HL-60 (cell line): Measurements from ENCODE around the gene RTL9.
A peak's percentile ranks its signal among the peaks of the same experiment; 100 is the strongest.
"Not testable (repeated sequence)": the region's sequence is repeated elsewhere in the genome, so short reads cannot be mapped to it uniquely, and the experiment has no call there.

Experiments
- DNase-seq, 2 experiments: peaks; one replicate each; pipeline ENCODE4 v3.0.0-alpha.2; 2010 to 2020; ENCODE audit warnings: low read depth in 1 of 2, low spot score in 1 of 2
- H3K27ac ChIP-seq: fragments of 250-450 bp; sonication (Bioruptor Pico); replicated peaks from 2 replicates; pipeline ENCODE4 v1.5.1; 2020; ENCODE audit warnings: mild to moderate bottlenecking, moderate library complexity
- H3K27me3 ChIP-seq: fragments of 250-450 bp; sonication (Bioruptor Pico); 2 replicates; pipeline ENCODE4 v1.5.1; 2021; ENCODE audit warnings: mild to moderate bottlenecking, moderate library complexity; ENCODE audit not compliant: insufficient read depth, poor library complexity, severe bottlenecking
- H3K4me3 ChIP-seq: replicated peaks from 2 replicates; pipeline ENCODE4 v1.5.1; 2011; ENCODE audit warnings: mild to moderate bottlenecking, control low read depth, low read length; ENCODE audit not compliant: insufficient read depth
- GABPA ChIP-seq: IDR thresholded peaks from 2 replicates; pipeline ENCODE4 v1.6.1; 2012; ENCODE audit warnings: low read depth
- POLR2AphosphoS5 ChIP-seq: IDR thresholded peaks from 2 replicates; pipeline ENCODE4 v1.6.1; 2012; ENCODE audit warnings: low read depth
- SPI1 ChIP-seq: IDR thresholded peaks from 2 replicates; pipeline ENCODE4 v1.6.1; 2012; ENCODE audit warnings: low read depth, mild to moderate bottlenecking, borderline replicate concordance
- TF ChIP-seq, protein P1 (sequence below): IDR thresholded peaks from 2 replicates; pipeline ENCODE4 v1.6.1; 2012; ENCODE audit warnings: low read depth; ENCODE audit not compliant: insufficient replicate concordance
- TF ChIP-seq, protein P2 (sequence below): IDR thresholded peaks from one replicate; pipeline ENCODE4 v1.5.1; 2011; ENCODE audit warnings: low read length, control low read depth, inconsistent platforms; ENCODE audit not compliant: insufficient read depth

Gene RTL9

DNA sequence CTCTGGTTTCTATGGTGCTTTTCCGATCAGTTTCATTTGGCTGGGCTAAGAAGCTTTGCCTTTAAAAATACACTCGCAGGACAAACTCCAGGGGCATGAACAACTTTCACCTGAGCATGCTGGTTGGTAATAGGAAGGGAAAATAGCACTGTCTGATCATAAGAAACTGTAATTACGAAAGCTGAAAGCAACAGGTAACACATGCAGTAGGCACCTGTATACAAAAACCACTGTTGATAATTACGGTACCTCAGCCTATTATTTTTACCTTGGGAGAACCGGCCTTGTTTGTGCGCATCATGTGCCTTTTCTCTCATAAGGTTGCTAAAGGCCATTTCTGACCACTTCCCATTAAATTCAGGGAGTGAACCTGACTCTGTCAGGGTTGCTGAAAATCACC lies 45.7 kb downstream of the RTL9 start:
- no peak overlapping the region for H3K4me3 ChIP-seq
- no peak overlapping the region for H3K27ac ChIP-seq
- DNase-seq = no peak
- H3K27me3 ChIP-seq = no peaks in the 10 kb centered on the region
- TF ChIP-seq GABPA (no peak), POLR2AphosphoS5 (no peak), SPI1 (no peak)
- TF ChIP-seq, protein P1, sequence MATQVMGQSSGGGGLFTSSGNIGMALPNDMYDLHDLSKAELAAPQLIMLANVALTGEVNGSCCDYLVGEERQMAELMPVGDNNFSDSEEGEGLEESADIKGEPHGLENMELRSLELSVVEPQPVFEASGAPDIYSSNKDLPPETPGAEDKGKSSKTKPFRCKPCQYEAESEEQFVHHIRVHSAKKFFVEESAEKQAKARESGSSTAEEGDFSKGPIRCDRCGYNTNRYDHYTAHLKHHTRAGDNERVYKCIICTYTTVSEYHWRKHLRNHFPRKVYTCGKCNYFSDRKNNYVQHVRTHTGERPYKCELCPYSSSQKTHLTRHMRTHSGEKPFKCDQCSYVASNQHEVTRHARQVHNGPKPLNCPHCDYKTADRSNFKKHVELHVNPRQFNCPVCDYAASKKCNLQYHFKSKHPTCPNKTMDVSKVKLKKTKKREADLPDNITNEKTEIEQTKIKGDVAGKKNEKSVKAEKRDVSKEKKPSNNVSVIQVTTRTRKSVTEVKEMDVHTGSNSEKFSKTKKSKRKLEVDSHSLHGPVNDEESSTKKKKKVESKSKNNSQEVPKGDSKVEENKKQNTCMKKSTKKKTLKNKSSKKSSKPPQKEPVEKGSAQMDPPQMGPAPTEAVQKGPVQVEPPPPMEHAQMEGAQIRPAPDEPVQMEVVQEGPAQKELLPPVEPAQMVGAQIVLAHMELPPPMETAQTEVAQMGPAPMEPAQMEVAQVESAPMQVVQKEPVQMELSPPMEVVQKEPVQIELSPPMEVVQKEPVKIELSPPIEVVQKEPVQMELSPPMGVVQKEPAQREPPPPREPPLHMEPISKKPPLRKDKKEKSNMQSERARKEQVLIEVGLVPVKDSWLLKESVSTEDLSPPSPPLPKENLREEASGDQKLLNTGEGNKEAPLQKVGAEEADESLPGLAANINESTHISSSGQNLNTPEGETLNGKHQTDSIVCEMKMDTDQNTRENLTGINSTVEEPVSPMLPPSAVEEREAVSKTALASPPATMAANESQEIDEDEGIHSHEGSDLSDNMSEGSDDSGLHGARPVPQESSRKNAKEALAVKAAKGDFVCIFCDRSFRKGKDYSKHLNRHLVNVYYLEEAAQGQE = no peak
- TF ChIP-seq, protein P2, sequence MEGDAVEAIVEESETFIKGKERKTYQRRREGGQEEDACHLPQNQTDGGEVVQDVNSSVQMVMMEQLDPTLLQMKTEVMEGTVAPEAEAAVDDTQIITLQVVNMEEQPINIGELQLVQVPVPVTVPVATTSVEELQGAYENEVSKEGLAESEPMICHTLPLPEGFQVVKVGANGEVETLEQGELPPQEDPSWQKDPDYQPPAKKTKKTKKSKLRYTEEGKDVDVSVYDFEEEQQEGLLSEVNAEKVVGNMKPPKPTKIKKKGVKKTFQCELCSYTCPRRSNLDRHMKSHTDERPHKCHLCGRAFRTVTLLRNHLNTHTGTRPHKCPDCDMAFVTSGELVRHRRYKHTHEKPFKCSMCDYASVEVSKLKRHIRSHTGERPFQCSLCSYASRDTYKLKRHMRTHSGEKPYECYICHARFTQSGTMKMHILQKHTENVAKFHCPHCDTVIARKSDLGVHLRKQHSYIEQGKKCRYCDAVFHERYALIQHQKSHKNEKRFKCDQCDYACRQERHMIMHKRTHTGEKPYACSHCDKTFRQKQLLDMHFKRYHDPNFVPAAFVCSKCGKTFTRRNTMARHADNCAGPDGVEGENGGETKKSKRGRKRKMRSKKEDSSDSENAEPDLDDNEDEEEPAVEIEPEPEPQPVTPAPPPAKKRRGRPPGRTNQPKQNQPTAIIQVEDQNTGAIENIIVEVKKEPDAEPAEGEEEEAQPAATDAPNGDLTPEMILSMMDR = no peak

DNA sequence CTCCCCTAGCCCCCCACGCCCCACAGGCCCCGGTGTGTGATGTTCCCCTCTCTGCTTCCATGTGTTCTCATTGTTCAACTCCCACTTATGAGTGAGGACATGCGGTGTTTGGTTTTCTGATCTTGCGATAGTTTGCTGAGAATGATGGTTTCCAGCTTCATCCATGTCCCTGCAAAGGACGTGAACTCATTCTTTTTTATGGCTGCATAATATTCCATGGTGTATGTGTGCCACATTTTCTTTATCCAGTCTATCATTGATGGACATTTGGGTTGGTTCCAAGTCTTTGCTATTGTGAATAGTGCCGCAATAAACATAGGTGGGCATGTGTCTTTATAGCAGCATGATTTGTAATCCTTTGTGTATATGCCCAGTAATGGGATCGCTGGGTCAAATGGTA lies 47.6 kb downstream of the RTL9 start:
- DNase-seq, H3K27ac ChIP-seq, H3K27me3 ChIP-seq, H3K4me3 ChIP-seq: not testable (repeated sequence)

DNA sequence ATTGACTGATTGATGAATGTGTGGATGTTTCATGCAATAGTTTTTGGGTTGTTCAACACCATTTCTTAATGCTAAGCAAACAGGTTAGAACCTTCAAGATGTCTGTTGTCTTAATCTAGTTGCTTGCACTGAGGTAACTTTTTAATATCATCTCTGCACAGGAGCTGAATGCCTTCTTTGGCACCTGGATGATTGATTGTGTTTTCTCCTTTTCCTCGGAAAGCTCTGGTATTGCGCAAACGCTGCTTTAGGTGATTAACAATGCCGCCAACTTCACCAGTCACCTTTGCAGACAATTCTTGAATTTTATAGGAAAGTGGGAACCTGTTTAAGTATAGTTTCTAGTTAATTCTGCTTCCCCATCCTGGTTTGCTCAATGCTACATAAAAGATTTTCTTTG lies 48.2 kb downstream of the RTL9 start:
- TF ChIP-seq POLR2AphosphoS5 = no peak
- no peak for TF ChIP-seq GABPA
- TF ChIP-seq, protein P2 = no peak
- TF ChIP-seq, protein P1 = no peak
- TF ChIP-seq SPI1 = no peak
- Histone ChIP-seq H3K4me3 (no peak overlapping the region), H3K27ac (no peak overlapping the region), H3K27me3 (no peaks in the 10 kb centered on the region)
- DNase-seq = no peak

DNA sequence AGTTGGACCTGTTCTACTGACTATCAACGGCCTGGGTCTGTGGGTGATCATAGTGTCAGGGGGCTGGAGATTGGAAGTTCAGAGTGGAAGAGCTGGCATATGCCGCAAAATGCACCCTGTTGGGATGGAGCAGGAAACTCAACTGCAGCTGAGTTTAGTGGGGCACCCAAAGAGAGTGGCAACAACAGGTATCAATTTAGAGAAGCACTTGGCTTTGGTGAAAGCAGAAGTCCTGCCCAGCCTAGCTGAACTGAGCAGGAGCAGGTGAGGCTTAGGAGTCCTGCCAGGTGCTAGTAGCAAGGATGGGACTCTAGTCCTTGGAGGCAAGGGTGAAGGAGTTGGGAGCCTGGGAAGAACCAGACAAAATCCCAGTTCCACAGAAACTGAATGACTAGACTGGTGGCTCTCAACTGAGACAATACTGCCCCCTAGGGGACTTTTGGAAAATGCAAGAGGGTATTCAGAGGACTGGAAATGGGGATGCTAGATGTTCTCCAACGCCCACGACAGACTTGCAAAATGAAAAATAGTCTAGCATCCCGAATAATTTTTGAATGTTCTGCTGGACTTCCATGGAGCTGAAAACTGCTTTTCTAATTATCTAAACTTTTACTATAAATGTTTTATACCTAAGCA lies 49.4 kb downstream of the RTL9 start:
- Histone ChIP-seq H3K27ac (no peak overlapping the region), H3K4me3 (no peak overlapping the region), H3K27me3 (no peaks in the 10 kb centered on the region)
- TF ChIP-seq POLR2AphosphoS5 (no peak), SPI1 (no peak)
- TF ChIP-seq, protein P2 = peak; percentile 27
- TF ChIP-seq, protein P1 = no peak
- peak in 1 of 2 experiments; percentile 41 for DNase-seq
